ENCODE measurements around the gene REEP1.
A peak's percentile ranks its signal among the peaks of the same experiment; 100 is the strongest.

DNA sequence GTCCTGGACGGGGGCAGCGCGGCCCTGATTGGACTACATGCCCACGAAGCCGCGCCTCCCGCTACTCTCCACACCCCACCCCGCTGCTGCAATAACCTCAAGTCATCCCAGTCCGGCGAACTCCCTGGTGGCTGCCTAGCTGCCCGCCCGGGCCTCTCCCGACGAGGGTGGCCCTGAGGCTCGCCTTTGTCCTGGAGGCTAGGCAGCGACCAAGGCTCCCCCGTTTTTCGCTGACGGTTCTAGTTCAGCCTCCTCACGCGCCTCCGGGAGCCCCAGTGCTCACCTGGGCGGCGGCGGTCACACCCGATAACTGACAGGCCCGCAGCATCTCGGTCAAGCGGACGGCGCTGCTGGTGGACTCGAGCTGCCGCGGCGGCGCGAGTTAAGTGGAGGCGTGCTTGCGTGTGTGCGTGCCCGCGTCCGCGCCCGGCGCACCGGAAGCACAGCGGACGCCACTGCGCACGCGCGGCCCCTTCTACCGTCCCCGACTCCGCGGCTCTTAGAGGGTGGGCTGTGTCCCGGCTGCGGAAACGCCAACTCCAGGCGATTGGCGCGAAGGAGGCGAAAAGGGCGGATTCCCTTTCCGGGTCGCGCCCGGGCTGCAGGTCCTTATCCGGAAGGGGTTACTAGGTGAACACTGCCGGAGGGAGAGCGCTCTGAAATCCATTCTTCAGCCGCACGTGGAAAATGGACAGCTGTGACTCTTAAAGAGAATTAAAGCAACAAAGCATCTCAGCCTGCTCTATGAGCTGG, 142.2 kb downstream of the REEP1 start, which contains the start of gene IMMT:
- TF ChIP-seq, protein P1, sequence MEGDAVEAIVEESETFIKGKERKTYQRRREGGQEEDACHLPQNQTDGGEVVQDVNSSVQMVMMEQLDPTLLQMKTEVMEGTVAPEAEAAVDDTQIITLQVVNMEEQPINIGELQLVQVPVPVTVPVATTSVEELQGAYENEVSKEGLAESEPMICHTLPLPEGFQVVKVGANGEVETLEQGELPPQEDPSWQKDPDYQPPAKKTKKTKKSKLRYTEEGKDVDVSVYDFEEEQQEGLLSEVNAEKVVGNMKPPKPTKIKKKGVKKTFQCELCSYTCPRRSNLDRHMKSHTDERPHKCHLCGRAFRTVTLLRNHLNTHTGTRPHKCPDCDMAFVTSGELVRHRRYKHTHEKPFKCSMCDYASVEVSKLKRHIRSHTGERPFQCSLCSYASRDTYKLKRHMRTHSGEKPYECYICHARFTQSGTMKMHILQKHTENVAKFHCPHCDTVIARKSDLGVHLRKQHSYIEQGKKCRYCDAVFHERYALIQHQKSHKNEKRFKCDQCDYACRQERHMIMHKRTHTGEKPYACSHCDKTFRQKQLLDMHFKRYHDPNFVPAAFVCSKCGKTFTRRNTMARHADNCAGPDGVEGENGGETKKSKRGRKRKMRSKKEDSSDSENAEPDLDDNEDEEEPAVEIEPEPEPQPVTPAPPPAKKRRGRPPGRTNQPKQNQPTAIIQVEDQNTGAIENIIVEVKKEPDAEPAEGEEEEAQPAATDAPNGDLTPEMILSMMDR (IDR thresholded peaks at IDR 0.05), result peak in 2 of 6 experiments; percentile 25 to 26
- TF ChIP-seq POLR2A (IDR thresholded peaks at IDR 0.05) (peak; percentile 42 to 96 (median 82)), EP300 (IDR thresholded peaks at IDR 0.05) (peak in 1 of 4 donors; percentile 42)
